HG03060 (cell line): Measurements from ENCODE around the gene HS6ST1.

Experiments
- ATAC-seq: cut with Tn5 transposase; IDR thresholded peaks from one replicate; pipeline ENCODE4 v1.9.1; 2021; ENCODE audit warnings: low read depth, moderate number of reproducible peaks; ENCODE audit not compliant: unreplicated experiment

The HS6ST1 gene

DNA sequence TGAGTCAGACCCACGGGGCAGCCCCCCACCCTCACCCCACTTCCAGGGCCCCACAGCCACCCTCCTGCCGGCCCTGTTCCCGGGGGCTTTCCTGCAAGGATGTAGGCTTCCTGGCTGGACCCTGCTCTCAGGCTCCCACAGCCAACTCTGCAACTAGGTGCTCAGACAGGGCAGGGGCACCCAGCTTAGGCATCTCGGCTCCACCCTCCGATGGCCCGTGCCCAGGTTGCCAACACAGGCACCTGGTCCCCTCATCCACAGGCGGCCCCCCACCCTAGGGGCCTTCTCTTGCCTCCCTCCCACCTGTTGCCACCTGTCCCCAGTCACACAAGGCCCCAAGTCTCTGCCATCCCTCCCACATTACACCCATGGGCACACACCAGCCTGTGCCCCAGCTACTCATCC, 34.6 kb downstream of the HS6ST1 start:
- ATAC-seq: no peak

- no peak for ATAC-seq
These were observed 35.5 kb downstream of the HS6ST1 start for GRCh38 chr2:128282976-128283810.

GRCh38 chr2:128282246-128282975, 36.3 kb downstream of the HS6ST1 start:
- ATAC-seq: no peak

DNA sequence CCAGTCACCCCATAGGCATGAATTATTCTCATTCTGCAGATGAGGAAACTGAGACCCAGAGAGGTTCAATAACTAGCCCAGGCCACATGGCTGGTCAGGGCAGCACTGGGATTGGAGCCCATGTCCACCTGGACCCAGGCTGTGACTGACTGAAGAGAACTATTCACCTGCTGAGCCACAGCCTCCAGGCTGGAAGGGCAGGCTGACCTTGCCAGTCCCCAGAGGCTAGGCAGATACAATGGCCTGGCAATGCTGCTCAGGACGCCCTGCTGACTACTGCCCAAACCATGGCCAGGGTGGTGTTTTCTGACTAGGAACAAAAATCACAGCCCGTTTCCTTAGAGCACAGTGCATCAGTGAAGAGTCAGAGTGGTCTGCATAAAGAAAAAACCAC, 36.8 kb downstream of the HS6ST1 start:
- no peak for ATAC-seq

DNA sequence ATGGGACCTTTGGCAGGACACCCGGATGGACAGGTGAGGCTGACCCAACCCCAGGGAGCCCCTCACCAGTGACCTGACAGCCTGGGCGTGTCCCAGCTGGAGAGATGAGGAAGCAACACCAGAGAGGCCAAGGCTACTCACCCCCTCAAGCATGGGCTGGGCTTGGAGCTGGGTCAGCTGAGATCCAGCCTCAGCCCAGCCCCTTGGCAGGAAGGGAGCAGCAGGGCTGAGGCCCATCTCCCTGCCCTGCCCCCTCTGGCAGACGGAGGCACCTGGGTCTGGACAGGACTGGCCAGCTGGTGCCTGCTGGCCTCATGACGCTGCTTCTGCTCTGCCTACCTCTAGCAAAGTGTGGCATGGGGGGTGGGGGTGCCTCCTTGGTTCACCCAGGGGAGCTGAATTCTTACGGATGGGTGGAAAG, 37.8 kb downstream of the HS6ST1 start:
- ATAC-seq: no peak

DNA sequence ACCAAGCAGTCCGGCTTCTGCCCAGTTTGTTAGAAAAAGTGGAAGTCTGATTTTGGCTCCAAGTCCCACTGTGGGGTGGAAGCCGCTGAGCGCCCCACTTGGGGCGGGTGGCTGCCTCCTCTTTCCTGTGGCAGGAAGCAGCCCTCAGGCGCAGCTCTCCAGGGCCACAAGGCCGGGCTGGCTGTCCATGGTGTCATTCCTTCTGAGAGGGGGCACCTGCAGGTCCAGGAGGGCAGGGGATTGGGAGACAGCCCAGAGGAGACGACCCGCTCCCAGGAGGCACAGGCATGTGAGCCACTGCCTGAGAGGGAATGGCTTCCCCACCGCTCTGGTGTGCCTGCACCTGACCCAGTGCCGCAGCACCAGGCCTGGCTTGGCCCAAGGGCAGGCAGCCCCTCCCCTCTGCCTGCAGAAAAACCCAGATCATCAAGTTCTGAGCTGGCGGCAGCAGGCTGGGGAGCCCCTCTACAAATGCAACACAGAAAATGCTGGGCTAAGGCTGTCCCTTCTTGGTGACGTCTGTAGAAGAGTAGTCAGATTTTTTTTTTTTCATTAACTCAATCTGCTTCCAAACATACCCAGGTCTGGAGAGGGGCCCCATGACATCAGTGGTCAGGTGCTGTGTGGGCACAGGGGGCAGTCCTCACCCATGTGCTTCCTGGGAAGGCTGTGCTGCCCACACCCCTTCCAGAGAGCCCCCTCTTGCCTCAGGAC, 38.4 kb downstream of the HS6ST1 start:
- no peak for ATAC-seq

GRCh38 chr2:128279786-128280157, 38.9 kb downstream of the HS6ST1 start:
- ATAC-seq: no peak

- no peak for ATAC-seq
These were observed 39.7 kb downstream of the HS6ST1 start for GRCh38 chr2:128279009-128279408.

DNA sequence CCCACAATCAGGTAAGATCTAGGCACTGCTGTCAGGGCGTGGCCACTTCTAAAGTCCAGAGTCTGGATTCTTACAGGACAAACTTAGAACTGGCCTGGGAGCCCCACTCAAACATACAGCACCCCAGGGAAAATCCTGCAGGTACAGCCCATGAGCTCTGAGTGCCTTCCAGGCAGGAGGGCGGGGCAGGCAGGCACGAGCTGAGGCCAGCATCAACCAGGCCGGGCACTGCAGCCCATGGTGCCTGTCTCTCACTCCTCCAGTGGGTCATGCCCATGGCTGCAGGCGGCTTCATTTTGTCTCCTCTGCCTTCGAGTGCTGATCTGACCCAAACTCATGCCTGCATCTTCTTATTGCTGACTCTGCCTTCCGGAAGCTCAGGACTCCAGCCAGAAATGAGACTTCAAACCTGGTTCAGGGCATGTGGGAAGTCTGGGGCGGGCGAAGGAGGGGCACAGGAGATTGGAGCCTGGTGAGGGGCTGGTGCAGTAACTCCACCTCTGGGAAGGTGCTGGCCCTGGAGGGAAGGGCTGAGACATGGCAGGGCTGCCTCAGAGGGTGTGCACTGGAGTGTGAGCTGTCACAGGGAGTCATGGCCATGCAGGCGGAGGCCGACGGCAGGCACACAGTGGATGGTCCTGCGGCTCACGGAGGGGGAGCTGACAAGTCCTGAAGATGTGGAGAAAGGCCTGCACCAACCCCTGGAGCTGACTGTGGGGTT, 40.5 kb downstream of the HS6ST1 start:
- ATAC-seq: no peak

DNA sequence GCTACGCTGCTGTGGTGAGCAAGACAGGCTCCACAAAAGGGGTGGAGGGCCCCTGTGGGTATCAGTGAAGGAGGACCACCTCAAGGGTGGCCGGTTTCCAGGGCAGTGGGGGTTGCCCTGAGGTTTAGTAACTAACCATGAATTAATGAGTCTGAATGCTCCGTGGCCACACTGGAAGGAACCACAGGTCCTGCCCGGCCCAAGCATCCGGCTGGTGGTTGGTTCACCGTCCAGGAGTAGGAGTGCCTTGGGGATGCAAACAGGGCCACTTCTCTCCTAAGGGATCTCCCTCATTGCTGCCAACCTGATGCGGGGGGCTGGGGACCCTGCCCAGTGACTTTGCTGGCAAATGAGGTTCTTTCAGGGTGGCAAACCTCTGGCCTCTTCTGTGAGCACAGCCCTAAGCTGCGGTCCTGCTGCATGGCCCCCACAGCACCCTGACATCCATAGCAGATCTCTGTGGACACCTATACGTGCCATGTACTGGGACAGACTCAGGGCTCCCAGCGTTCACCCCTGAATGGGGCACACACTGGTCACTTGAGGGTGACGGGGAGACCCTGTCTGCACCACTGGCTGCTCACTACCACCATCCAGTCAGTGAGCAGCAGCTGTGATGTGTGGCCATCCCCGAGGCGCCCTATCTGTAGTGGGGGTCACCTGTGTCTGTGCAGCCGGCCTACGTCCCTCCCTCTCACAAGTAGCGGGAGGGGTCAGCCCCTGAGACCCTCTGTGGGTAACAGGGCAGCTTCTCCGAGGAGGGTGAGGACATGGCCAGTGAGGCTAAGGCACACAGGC, 41.6 kb downstream of the HS6ST1 start:
- ATAC-seq: no peak

DNA sequence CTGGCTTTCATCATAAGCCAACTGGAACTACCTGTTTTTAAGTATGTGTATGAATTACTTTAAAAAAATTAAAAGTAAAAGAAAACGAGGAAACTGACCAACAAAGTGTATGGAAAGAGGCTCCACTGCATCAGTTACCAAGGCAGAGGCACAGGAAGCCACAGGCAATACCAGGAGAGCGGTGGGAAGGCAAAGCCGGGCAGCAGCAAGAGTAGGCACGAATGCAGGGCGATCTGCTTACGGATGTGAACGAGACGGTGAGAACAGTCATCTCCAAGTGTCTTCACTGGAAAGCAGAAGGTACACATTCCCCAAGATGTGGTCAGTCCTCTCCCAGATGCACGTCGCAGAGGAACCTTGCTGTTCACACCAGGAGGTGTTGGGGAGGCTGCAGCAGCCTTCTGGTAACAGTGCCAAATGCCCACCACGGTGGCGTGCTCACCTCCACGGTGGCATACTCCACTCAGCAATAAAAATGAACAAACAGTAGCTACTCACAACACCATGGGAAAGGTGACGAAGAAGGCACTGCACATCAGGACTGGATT, 43.1 kb downstream of the HS6ST1 start:
- no peak for ATAC-seq

DNA sequence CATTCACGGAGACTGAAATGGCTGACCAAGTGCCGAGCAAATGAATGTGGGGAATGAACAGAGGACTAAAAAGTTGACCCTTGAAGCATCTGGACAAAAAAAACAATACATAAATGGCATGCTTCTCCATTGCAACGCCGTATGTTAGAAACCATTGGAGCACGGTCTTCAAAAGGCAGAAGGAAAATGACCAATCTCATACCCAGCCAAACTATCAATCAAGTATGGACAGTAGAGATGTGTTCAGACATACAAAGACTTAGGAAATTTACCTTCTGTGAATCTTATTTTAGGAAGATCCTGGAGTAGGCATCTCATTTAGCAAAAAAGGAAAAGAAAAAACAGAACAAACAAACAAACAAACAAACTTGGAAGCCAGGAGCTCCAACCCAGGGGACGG, 44.5 kb downstream of the HS6ST1 start:
- ATAC-seq: no peak

DNA sequence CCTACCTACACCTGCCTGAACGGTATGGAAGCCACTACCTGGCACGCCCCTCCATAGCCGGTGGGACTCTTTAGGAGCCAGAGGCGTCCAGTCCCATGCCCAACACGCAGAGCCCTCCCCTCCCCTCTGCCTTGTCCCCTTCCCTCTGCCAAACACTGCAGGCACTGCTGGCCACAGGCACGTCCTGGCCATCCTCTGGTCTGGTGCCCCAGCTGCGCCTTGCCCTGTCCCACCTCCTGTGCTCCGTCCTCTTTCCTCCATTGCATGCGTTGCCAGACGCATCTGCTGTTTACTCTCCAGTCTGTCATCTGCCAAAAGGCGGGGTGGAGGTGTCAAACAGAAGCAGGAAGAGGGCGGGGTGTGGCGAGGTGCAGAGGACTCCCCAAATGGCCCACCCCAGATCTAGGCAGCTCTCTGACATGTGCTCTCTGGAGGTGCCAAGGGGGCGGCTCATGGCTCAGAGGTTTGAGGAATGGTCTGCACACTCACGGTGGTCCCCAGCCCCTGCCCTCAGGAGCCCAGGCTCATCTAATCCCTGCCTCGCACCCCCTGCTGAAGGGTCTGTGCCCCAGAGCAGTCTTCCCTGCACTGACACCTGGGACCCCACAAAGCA, 45.1 kb downstream of the HS6ST1 start:
- ATAC-seq: no peak

GRCh38 chr2:128272601-128273468, 45.8 kb downstream of the HS6ST1 start:
- ATAC-seq: no peak

DNA sequence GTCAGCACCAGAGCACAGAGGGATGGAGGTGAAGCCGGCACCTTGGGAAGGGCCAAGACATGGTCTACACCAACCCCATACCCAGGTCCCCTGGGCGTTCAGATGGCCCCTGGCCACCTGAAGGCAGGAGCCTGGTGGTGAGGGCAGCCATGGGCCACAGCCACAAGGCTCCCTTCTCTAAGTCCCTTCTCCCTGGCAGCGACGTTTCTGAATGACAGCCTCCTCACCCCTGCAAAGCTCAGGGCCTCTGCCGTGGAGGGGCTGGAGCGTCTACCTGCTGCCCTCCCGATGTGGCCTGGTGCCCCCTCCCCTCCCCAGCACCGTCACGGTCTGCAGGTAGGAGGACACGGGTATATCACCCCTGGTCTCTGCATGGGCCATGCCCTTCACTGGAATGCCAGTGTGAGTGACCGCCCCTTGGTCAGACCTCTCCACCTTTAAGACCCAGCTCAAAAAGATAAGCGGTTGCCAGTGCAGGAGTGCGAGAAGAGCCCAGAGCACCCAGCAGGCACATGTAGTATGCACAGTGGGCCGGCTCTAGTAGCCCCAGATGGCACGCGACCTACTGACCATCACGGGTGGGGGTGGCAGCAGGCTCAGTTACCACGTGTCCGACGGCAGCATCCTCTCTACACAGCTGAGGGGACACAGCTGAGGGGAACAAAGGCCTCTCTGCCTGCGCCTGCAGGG, 46.6 kb downstream of the HS6ST1 start:
- ATAC-seq: no peak

GRCh38 chr2:128271597-128271910, 47.1 kb downstream of the HS6ST1 start:
- ATAC-seq: no peak

GRCh38 chr2:128270672-128271596, 47.7 kb downstream of the HS6ST1 start:
- ATAC-seq: no peak
